H1 (cell line): ENCODE measurements around the gene ZNF808. TPM values are rescaled to one million over a fixed set of nuclear protein-coding genes. Genes with fewer than 3 reads are reported as not detected.
"Not testable (repeated sequence)": the region's sequence is repeated elsewhere in the genome, so short reads cannot be mapped to it uniquely, and the experiment has no call there.

Source experiments
- CTCF ChIA-PET: fragments of 300-600 bp; sonication (Branson Sonifier 250); formaldehyde crosslinking; loops from one replicate; lab custom pipeline; 2021; ENCODE audit not compliant: partially characterized antibody; lab: Charles Lee
- POLR2A ChIA-PET: fragments of 300-600 bp; sonication (Branson Sonifier 250); formaldehyde crosslinking; loops from one replicate; lab custom pipeline; 2021; ENCODE audit warnings: inconsistent platforms; ENCODE audit not compliant: partially characterized antibody; lab: Charles Lee
- DNase-seq, 2 experiments: peaks; one replicate each; pipeline versions ENCODE4 v3.0.0 to v3.0.0-alpha.2; 2010 to 2022; ENCODE audit warnings: low spot score in 2 of 2, low read depth in 1 of 2, mixed read lengths in 1 of 2
- FAIRE-seq: peaks from 2 replicates; lab custom pipeline; 2011; peaks lifted over from hg19 to GRCh38; lab: Jason Lieb, UNC
- H2AFZ ChIP-seq: 2 replicates; pipeline ENCODE4 v1.8.1; 2012; ENCODE audit warnings: low read length, inconsistent platforms
- H2AK5ac ChIP-seq: 2 replicates; pipeline ENCODE4 v1.6.1; 2013; ENCODE audit warnings: low read depth, low read length
- H2BK120ac ChIP-seq: replicated peaks from 2 replicates; pipeline ENCODE3; 2013; ENCODE audit warnings: low read depth, low read length, inconsistent platforms
- H2BK12ac ChIP-seq: 2 replicates; pipeline ENCODE4 v1.6.1; 2013; ENCODE audit warnings: low read depth, low read length
- H2BK15ac ChIP-seq: 2 replicates; pipeline ENCODE4 v1.6.1; 2013; ENCODE audit warnings: low read length
- H2BK20ac ChIP-seq: 2 replicates; pipeline ENCODE4 v1.6.1; 2013; ENCODE audit warnings: low read length
- H2BK5ac ChIP-seq: 2 replicates; pipeline ENCODE4 v1.6.1; 2013; ENCODE audit warnings: low read depth, low read length
- H3K14ac ChIP-seq: 2 replicates; pipeline ENCODE4 v1.6.1; 2013; ENCODE audit warnings: inconsistent platforms; ENCODE audit not compliant: insufficient read length
- H3K18ac ChIP-seq: 2 replicates; pipeline ENCODE4 v1.6.1; 2013; ENCODE audit warnings: low read length; ENCODE audit errors: extremely low read depth
- H3K23ac ChIP-seq: 2 replicates; pipeline ENCODE4 v1.6.1; 2013; ENCODE audit warnings: inconsistent platforms; ENCODE audit not compliant: insufficient read length
- H3K23me2 ChIP-seq: 2 replicates; pipeline ENCODE4 v1.6.1; 2013; ENCODE audit warnings: low read depth, low read length
- H3K27ac ChIP-seq: 2 replicates; pipeline ENCODE4 v1.6.1; 2011; ENCODE audit warnings: low read depth, low read length, inconsistent platforms
- H3K27me3 ChIP-seq, 4 experiments: replicated peaks in 1 of 4; 1 replicate in 1 of 4; 2 replicates in 3 of 4; pipeline versions ENCODE4 v1.6.1 to v1.8.1; 2011 to 2013; ENCODE audit warnings: low read length in 3 of 4, mild to moderate bottlenecking in 3 of 4, inconsistent platforms in 2 of 4, mixed read lengths in 2 of 4, moderate library complexity in 1 of 4; ENCODE audit not compliant: control insufficient read depth in 3 of 4, insufficient read depth in 3 of 4; ENCODE audit errors: extremely low read depth in 1 of 4
- H3K36me3 ChIP-seq, 4 experiments: 2 replicates each; pipeline versions ENCODE4 v1.6.1 to v1.8.1; 2011 to 2013; ENCODE audit warnings: mild to moderate bottlenecking in 4 of 4, low read length in 3 of 4, moderate library complexity in 2 of 4, control low read depth in 1 of 4, inconsistent platforms in 1 of 4; ENCODE audit not compliant: insufficient read depth in 4 of 4, control insufficient read depth in 2 of 4
- H3K4ac ChIP-seq: replicated peaks from 2 replicates; pipeline ENCODE3; 2013; ENCODE audit warnings: low read length, low read depth, mixed read lengths, inconsistent platforms; ENCODE audit not compliant: insufficient read length
- H3K4me1 ChIP-seq, 4 experiments: replicated peaks in 1 of 4; 1 replicate in 1 of 4; 2 replicates in 3 of 4; pipeline versions ENCODE4 v1.6.1 to v1.8.1; 2011 to 2013; ENCODE audit warnings: low read length in 3 of 4, inconsistent platforms in 2 of 4, mixed read lengths in 1 of 4; ENCODE audit not compliant: insufficient read depth in 4 of 4, control insufficient read depth in 3 of 4
- H3K4me2 ChIP-seq, 2 experiments: 2 replicates each; pipeline versions ENCODE4 v1.6.1 to v1.8.1; 2011 to 2013; ENCODE audit warnings: low read depth in 2 of 2, low read length in 2 of 2, control low read depth in 1 of 2, inconsistent platforms in 1 of 2, mild to moderate bottlenecking in 1 of 2; ENCODE audit not compliant: insufficient read depth in 1 of 2
- H3K4me3 ChIP-seq, 4 experiments: fragments of 200-600, 300-600 bp in 1 of 4; sonication (generic), shearing (Covaris generic), sonication (Bioruptor Twin) in 1 of 4; 2 replicates each; pipeline versions ENCODE4 v1.5.1 to v1.8.1; 2011 to 2016; ENCODE audit warnings: low read length in 4 of 4, low read depth in 3 of 4, control low read depth in 2 of 4, inconsistent platforms in 2 of 4, mild to moderate bottlenecking in 2 of 4, mixed read lengths in 1 of 4, moderate library complexity in 1 of 4; ENCODE audit not compliant: insufficient read depth in 2 of 4; ENCODE audit errors: extremely low read depth in 1 of 4
- H3K56ac ChIP-seq: replicated peaks from 2 replicates; pipeline ENCODE3; 2013; ENCODE audit warnings: low read depth, mild to moderate bottlenecking, mixed read lengths, low read length, inconsistent platforms; ENCODE audit not compliant: insufficient read length
- H3K79me1 ChIP-seq: 2 replicates; pipeline ENCODE4 v1.6.1; 2013; ENCODE audit warnings: low read depth, low read length, control low read depth
- H3K79me2 ChIP-seq, 2 experiments: 2 replicates each; pipeline versions ENCODE4 v1.6.1 to v1.8.1; 2012 to 2013; ENCODE audit warnings: low read length in 2 of 2, mild to moderate bottlenecking in 2 of 2, inconsistent platforms in 1 of 2; ENCODE audit not compliant: insufficient read depth in 2 of 2, control insufficient read depth in 1 of 2
- H3K9ac ChIP-seq, 4 experiments: replicated peaks in 1 of 4; 1 replicate in 1 of 4; 2 replicates in 3 of 4; pipeline versions ENCODE4 v1.6.1 to v1.8.1; 2011 to 2013; ENCODE audit warnings: low read depth in 3 of 4, low read length in 3 of 4, control low read depth in 2 of 4, mild to moderate bottlenecking in 2 of 4, moderate library complexity in 2 of 4, inconsistent platforms in 1 of 4; ENCODE audit errors: extremely low read depth in 1 of 4
- H3K9me3 ChIP-seq, 2 experiments: 2 replicates each; pipeline versions ENCODE4 v1.6.1 to v1.8.1; 2012 to 2013; ENCODE audit warnings: mild to moderate bottlenecking in 2 of 2, moderate library complexity in 2 of 2, control low read depth in 1 of 2, inconsistent platforms in 1 of 2, low read depth in 1 of 2, low read length in 1 of 2, mixed read lengths in 1 of 2; ENCODE audit not compliant: insufficient read depth in 2 of 2
- H4K20me1 ChIP-seq, 2 experiments: replicated peaks in 1 of 2; 2 replicates each; pipeline versions ENCODE3 to v1.8.1; 2011 to 2013; ENCODE audit warnings: inconsistent platforms in 2 of 2, low read length in 2 of 2, mild to moderate bottlenecking in 1 of 2; ENCODE audit not compliant: insufficient read depth in 2 of 2, control insufficient read depth in 1 of 2
- H4K5ac ChIP-seq: 2 replicates; pipeline ENCODE4 v1.6.1; 2013; ENCODE audit warnings: low read length, low read depth, mixed read lengths, inconsistent platforms; ENCODE audit not compliant: insufficient read length
- H4K8ac ChIP-seq: 2 replicates; pipeline ENCODE4 v1.8.0; 2013; ENCODE audit warnings: mild to moderate bottlenecking, moderate library complexity, low read length, inconsistent platforms; ENCODE audit not compliant: insufficient read depth; ENCODE audit errors: extremely low read depth
- H4K91ac ChIP-seq: replicated peaks from 2 replicates; pipeline ENCODE3; 2013; ENCODE audit warnings: low read length, mixed read lengths, inconsistent platforms; ENCODE audit not compliant: insufficient read length
- WGBS, 2 experiments: shearing (Covaris generic) in 1 of 2; methylation state at CpG; one replicate each; pipeline versions ENCODE4 v1.1.6 to v1.1.7; 2013 to 2015; ENCODE audit warnings: low lambda C conversion rate in 2 of 2, mixed read lengths in 2 of 2, inconsistent platforms in 1 of 2, low coverage in 1 of 2, missing lambda C conversion rate in 1 of 2; ENCODE audit not compliant: insufficient replicate concordance in 2 of 2, insufficient coverage in 1 of 2, insufficient read length in 1 of 2; ENCODE audit errors: extremely low coverage in 1 of 2, missing lambda C conversion rate in 1 of 2; 5-methylcytosine and 5-hydroxymethylcytosine counted together
- polyA plus RNA-seq, 7 experiments: library from polyadenylated mRNA; depleted of rRNA in 3 of 7; stranded (reverse) in 5 of 7; unstranded in 2 of 7; fragments of >200 nt in 5 of 7; fragments of 200-250 nt in 2 of 7; gene quantifications; 1 replicate in 5 of 7; 2 replicates in 1 of 7; 4 replicates in 1 of 7; pipeline versions ENCODE4 v1.2.1 to v1.2.3, GENCODE V29; 2011 to 2013; ENCODE audit warnings: missing spikeins in 2 of 7, mixed read lengths in 2 of 7
- total RNA-seq: library from RNA; stranded (reverse); fragmentation: NEBNext Ultra II Directional; extraction: Animal tissue kit (Norgen Biotek cat#: 25700); gene quantifications from 2 replicates; pipeline ENCODE4 v1.2.1, GENCODE V29; 2021

ZNF808 gene
- total and polyA plus RNA-seq, 2 of the 8 experiments (the other 6 are each of a cell fraction or from before 2014, with no cell fraction given) = 3.9 to 25.9 TPM

GRCh38 chr19:52542541-52542940, 15.1 kb downstream of the ZNF808 start:
- H4K5ac ChIP-seq, H4K8ac ChIP-seq, H2BK120ac ChIP-seq, H3K4me3 ChIP-seq, H2BK15ac ChIP-seq, H2AK5ac ChIP-seq, H2BK20ac ChIP-seq, H3K27me3 ChIP-seq, H3K9ac ChIP-seq, DNase-seq, FAIRE-seq, H2AFZ ChIP-seq, H4K20me1 ChIP-seq, H3K79me1 ChIP-seq, H3K79me2 ChIP-seq, H3K56ac ChIP-seq, H3K27ac ChIP-seq, H3K9me3 ChIP-seq, H3K18ac ChIP-seq, H3K4me1 ChIP-seq, H2BK12ac ChIP-seq, H3K4me2 ChIP-seq, H3K23ac ChIP-seq, H3K14ac ChIP-seq, H3K4ac ChIP-seq, H3K36me3 ChIP-seq, H2BK5ac ChIP-seq, H4K91ac ChIP-seq, POLR2A ChIA-PET, H3K23me2 ChIP-seq: not testable (repeated sequence)
- 74% methylated on average over 3 of the region's 6 CpGs; no CpG with 5 or more reads in 1 of the 2 experiments for WGBS, 2 experiments
- CTCF ChIA-PET = interaction anchor here (0.6 kb wide), 2 partner anchors 199 to 1564 kb away, joined by 3 read pairs; no protein-coding TSS in a partner anchor
